Common myeloid progenitor, CD34-positive (primary cell): Measurements from ENCODE around the gene RNF212B.

Experiments used
- CTCF ChIA-PET: fragments of 350-600 bp; sonication (Branson Sonifier 250); formaldehyde crosslinking; loops from one replicate; lab custom pipeline; 2021; ENCODE audit warnings: antibody characterized with exemption; lab: Charles Lee
- POLR2A ChIA-PET: fragments of 350-600 bp; sonication (Branson Sonifier 250); formaldehyde crosslinking; loops from one replicate; lab custom pipeline; 2021; ENCODE audit warnings: antibody characterized with exemption; lab: Charles Lee
- DNase-seq, 3 donors: peaks; one replicate each; pipeline versions ENCODE4 v3.0.0 to v3.0.0-alpha.2; 2013
- H3K27ac ChIP-seq, 2 experiments: 1 replicate in 1 of 2; 2 replicates in 1 of 2; pipeline ENCODE4 v1.7.0; 2013; ENCODE audit warnings: inconsistent platforms in 2 of 2, low read length in 2 of 2, mild to moderate bottlenecking in 2 of 2, low read depth in 1 of 2, moderate library complexity in 1 of 2; ENCODE audit not compliant: severe bottlenecking in 2 of 2, insufficient read depth in 1 of 2, poor library complexity in 1 of 2
- H3K27me3 ChIP-seq, 5 experiments: replicated peaks in 2 of 5; 1 replicate in 3 of 5; 2 replicates in 2 of 5; pipeline versions ENCODE4 v1.6.1 to v1.7.0; 2013; ENCODE audit warnings: low read length in 4 of 5, mild to moderate bottlenecking in 2 of 5, moderate library complexity in 2 of 5, inconsistent platforms in 1 of 5; ENCODE audit not compliant: insufficient read depth in 5 of 5, control insufficient read depth in 4 of 5
- H3K36me3 ChIP-seq, 4 experiments: 1 replicate in 2 of 4; 2 replicates in 2 of 4; pipeline versions ENCODE4 v1.6.1 to v1.7.0; 2013; ENCODE audit warnings: low read length in 3 of 4, control low read depth in 1 of 4, mild to moderate bottlenecking in 1 of 4; ENCODE audit not compliant: control insufficient read depth in 4 of 4, insufficient read depth in 4 of 4
- H3K4me1 ChIP-seq, 4 experiments: 1 replicate in 3 of 4; 2 replicates in 1 of 4; pipeline versions ENCODE4 v1.6.1 to v1.7.1; 2013; ENCODE audit warnings: low read length in 3 of 4, mild to moderate bottlenecking in 3 of 4, control low read depth in 1 of 4, inconsistent platforms in 1 of 4, moderate library complexity in 1 of 4; ENCODE audit not compliant: control insufficient read depth in 4 of 4, insufficient read depth in 4 of 4; ENCODE audit errors: control extremely low read depth in 1 of 4
- H3K4me3 ChIP-seq, 7 experiments: 1 replicate in 4 of 7; 2 replicates in 3 of 7; pipeline versions ENCODE4 v1.5.1 to v1.7.0; 2013; ENCODE audit warnings: mild to moderate bottlenecking in 7 of 7, low read length in 6 of 7, moderate library complexity in 6 of 7, inconsistent platforms in 2 of 7, low read depth in 2 of 7, control low read depth in 1 of 7; ENCODE audit not compliant: insufficient read depth in 4 of 7, control insufficient read depth in 1 of 7; ENCODE audit errors: extremely low read depth in 1 of 7
- H3K9me3 ChIP-seq, 5 experiments: 1 replicate in 4 of 5; 2 replicates in 1 of 5; pipeline versions ENCODE4 v1.6.1 to v1.7.1; 2013; ENCODE audit warnings: low read length in 4 of 5, mild to moderate bottlenecking in 2 of 5, inconsistent platforms in 1 of 5, low read depth in 1 of 5, moderate library complexity in 1 of 5; ENCODE audit not compliant: control insufficient read depth in 4 of 5, insufficient read depth in 2 of 5; ENCODE audit errors: control extremely low read depth in 1 of 5
- WGBS: methylation state at CpG from one replicate; pipeline ENCODE4 v1.1.5; 2013; ENCODE audit not compliant: insufficient coverage; 5-methylcytosine and 5-hydroxymethylcytosine counted together

RNF212B gene

GRCh38 chr14:23206422-23207145 is 31.2 kb upstream of the RNF212B start:
- ChIA-PET POLR2A (no interaction called here), CTCF (interaction anchor here (0.5 to 2.0 kb wide), 5 partner anchors 10 to 86 kb away, joined by 3 to 7 read pairs (median 3); no protein-coding TSS in a partner anchor)
- no CpG with 5 or more reads among the region's 3 CpGs for WGBS

GRCh38 chr14:23207146-23207540 is 30.6 kb upstream of the RNF212B start:
- H3K27me3 ChIP-seq, result no peaks in the 10 kb centered on the region
- WGBS, result 86% methylated on average over 1 of the region's 3 CpGs
- H3K36me3 ChIP-seq, result no peaks in the 10 kb centered on the region
- H3K27ac ChIP-seq, result no peak overlapping the region
- CTCF ChIA-PET, result interaction anchor here (0.5 to 2.0 kb wide), 3 partner anchors 20 to 87 kb away, joined by 3 to 7 read pairs (median 3); no protein-coding TSS in a partner anchor
- no peak for DNase-seq
- no peak overlapping the region for H3K4me3 ChIP-seq
- no peaks in the 10 kb centered on the region for H3K4me1 ChIP-seq
- POLR2A ChIA-PET, result no interaction called here
- no peaks in the 10 kb centered on the region for H3K9me3 ChIP-seq

More at GRCh38 chr14:23206422-23207145, 31.2 kb upstream of the RNF212B start:
- no peak for DNase-seq
- H3K4me3 ChIP-seq, result no peak overlapping the region
- no peak overlapping the region for H3K27ac ChIP-seq
- no peaks in the 10 kb centered on the region for H3K36me3 ChIP-seq
- H3K4me1 ChIP-seq, result no peaks in the 10 kb centered on the region
- no peaks in the 10 kb centered on the region for H3K27me3 ChIP-seq
- no peaks in the 10 kb centered on the region for H3K9me3 ChIP-seq

DNA sequence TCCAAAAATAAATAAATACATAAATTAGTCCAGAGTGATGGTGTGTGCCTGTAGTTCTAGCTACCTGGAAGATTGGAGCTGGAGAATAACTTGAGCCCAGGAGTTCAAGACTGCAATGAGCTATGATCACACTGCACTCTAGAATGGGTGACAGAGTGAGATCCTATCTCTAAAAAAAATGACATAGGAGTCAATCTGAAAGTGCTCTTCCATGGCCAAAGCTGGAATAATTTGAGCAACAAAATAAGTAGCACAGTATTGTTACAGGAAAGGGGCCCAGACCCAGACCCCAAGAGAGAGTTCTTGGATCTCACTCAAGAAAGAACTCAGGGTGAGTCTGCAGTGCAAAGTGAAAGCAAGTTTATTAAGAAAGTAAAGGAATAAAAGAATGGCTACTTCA is 29.4 kb upstream of the RNF212B start:
- no peak overlapping the region for H3K4me3 ChIP-seq
- H3K9me3 ChIP-seq, result no peaks in the 10 kb centered on the region
- no peaks in the 10 kb centered on the region for H3K27me3 ChIP-seq
- POLR2A ChIA-PET, result no interaction called here
- no peak overlapping the region for H3K27ac ChIP-seq
- DNase-seq, result no peak
- H3K36me3 ChIP-seq, result no peaks in the 10 kb centered on the region
- CTCF ChIA-PET, result interaction anchor here (0.7 to 2.0 kb wide), 2 partner anchors 21 to 34 kb away, joined by 4 to 7 read pairs; no protein-coding TSS in a partner anchor
- no peaks in the 10 kb centered on the region for H3K4me1 ChIP-seq

GRCh38 chr14:23209651-23210423 is 27.9 kb upstream of the RNF212B start:
- 97% methylated on average over 5 of the region's 7 CpGs for WGBS
- Histone ChIP-seq H3K36me3 (no peaks in the 10 kb centered on the region), H3K27me3 (no peaks in the 10 kb centered on the region), H3K4me1 (no peaks in the 10 kb centered on the region), H3K4me3 (no peak overlapping the region), H3K27ac (no peak overlapping the region), H3K9me3 (peaks cover 0 to under 1% (median 0%) of the 10 kb centered on the region in 5 experiments)
- no peak for DNase-seq
- ChIA-PET POLR2A (no interaction called here), CTCF (no interaction called here)

- POLR2A ChIA-PET, result no interaction called here
- no peak for DNase-seq
- no CpG with 5 or more reads among the region's 1 CpG for WGBS
Observed at GRCh38 chr14:23215421-23215820, 22.3 kb upstream of the RNF212B start.

DNA sequence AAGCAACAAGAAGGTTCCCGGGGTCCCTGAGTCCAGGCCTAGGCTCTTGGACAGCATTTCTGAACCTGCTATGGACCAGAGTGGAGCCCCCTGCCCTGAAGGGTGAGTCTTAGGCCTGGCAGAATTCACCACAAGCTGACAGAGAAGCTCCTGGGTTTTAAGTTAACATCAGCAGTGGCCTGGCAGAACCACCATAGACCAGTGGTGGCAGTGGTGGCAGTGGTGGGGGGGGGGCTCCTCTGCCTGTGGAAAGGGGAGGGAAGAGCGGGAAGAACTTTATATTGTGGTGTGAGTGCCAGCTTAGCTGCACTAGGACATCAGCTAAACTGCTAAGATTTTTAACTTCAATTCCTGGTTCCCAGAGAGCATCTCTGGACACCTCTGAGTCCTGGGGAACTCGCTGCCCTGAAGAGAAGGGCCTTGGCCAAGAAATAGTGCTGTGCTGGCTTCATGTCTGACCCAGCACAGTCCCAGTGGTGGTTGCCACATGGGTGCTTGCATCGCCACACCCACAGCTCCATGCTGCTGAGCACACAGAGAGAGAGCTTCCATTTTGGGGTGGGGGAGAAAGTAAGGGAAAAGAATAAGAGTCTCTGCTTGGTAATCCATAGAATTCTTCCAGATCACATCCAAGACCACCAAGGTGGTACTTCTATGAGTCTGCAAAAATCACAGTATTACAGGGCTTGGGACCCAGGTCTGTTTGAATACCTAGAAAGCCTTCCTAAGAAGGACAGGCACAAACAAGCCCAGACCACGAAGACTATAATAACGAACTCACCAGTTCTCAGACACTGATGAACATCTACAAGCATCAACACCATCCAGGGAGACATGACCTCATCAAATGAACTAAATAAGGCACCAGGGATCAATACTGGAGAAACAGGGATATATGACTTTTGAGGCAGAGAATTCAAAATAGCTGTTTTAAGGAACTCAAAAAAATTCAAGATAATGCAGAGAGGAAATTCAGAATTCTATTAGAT is 20.4 kb upstream of the RNF212B start:
- H3K9me3 ChIP-seq, result peaks cover 0 to 3% (median 0%) of the 10 kb centered on the region in 5 experiments
- H3K27ac ChIP-seq, result no peak overlapping the region
- H3K4me3 ChIP-seq, result no peak overlapping the region
- H3K27me3 ChIP-seq, result no peaks in the 10 kb centered on the region
- POLR2A ChIA-PET, result interaction anchor here (0.6 kb wide), 1 partner anchor 260 kb away, joined by 3 read pairs; no protein-coding TSS in a partner anchor
- DNase-seq, result no peak
- H3K36me3 ChIP-seq, result no peaks in the 10 kb centered on the region
- 100% methylated on average over 3 of the region's 6 CpGs for WGBS
- H3K4me1 ChIP-seq, result no peaks in the 10 kb centered on the region
- CTCF ChIA-PET, result interaction anchor here (1.3 to 1.4 kb wide), 2 partner anchors 12 to 102 kb away, joined by 3 read pairs; no protein-coding TSS in a partner anchor

More at GRCh38 chr14:23215421-23215820, 22.3 kb upstream of the RNF212B start:
- Histone ChIP-seq H3K4me1 (no peaks in the 10 kb centered on the region), H3K36me3 (no peaks in the 10 kb centered on the region), H3K4me3 (no peak overlapping the region), H3K27me3 (no peaks in the 10 kb centered on the region), H3K9me3 (peaks cover 0 to 3% (median 0%) of the 10 kb centered on the region in 5 experiments), H3K27ac (no peak overlapping the region)
- CTCF ChIA-PET, result interaction anchor here (1.4 kb wide), 1 partner anchor 11 kb away, joined by 3 read pairs; no protein-coding TSS in a partner anchor
